Activated T-helper 1 cell treated with anti-CD3 and anti-CD28 coated beads, Interleukin-12 subunit alpha, Interleukin-12 subunit beta, Interleukin-2, Interleukin-4 antibody, amounts not matched to agents 30 ng/mL and 10 ng/mL and 1 ng/mL, durations not matched to agents 14 hours and 24 hours and 36 hours (primary cell): Measurements from ENCODE around the gene CFAP97. TPM values are rescaled to one million over a fixed set of nuclear protein-coding genes. Genes with fewer than 3 reads are reported as not detected.

Experiments
- DNase-seq: peaks from one replicate; pipeline ENCODE4 v3.0.0; 2021; ENCODE audit warnings: low spot score
- H3K27ac Mint-ChIP-seq: one replicate; pipeline ENCODE4 v1.8.0; 2021; ENCODE audit warnings: mild to moderate bottlenecking, mixed read lengths
- H3K27me3 Mint-ChIP-seq: one replicate; pipeline ENCODE4 v1.8.0; 2022; ENCODE audit warnings: mild to moderate bottlenecking, moderate library complexity, mixed read lengths; ENCODE audit not compliant: insufficient read depth
- H3K36me3 Mint-ChIP-seq: one replicate; pipeline ENCODE4 v1.8.0; 2021; ENCODE audit warnings: low read depth, mixed read lengths
- H3K4me1 Mint-ChIP-seq: one replicate; pipeline ENCODE4 v1.8.0; 2021; ENCODE audit warnings: low read depth, mixed read lengths
- H3K4me3 Mint-ChIP-seq: one replicate; pipeline ENCODE4 v1.8.0; 2021; ENCODE audit warnings: mild to moderate bottlenecking, moderate library complexity, mixed read lengths
- H3K9me3 Mint-ChIP-seq: one replicate; pipeline ENCODE4 v1.8.0; 2021; ENCODE audit warnings: mixed read lengths
- intact Hi-C: fragments of 100-400 bp; cut with micrococcal nuclease; formaldehyde crosslinking; loops from one replicate; pipeline ENCODE4 v1.15.1; 2024
- total RNA-seq: library from RNA; stranded (reverse); gene quantifications from 2 replicates; pipeline ENCODE4 v1.2.3, GENCODE V29; 2022

CFAP97 gene
- total RNA-seq, 1 donor from 2014 or later: 54.6 TPM

- Mint-ChIP-seq H3K27me3 (no peaks in the 10 kb centered on the region), H3K4me3 (no peak overlapping the region), H3K9me3 (no peaks in the 10 kb centered on the region), H3K27ac (no peak overlapping the region), H3K36me3 (peaks cover 15% of the 10 kb centered on the region), H3K4me1 (peaks cover 24% of the 10 kb centered on the region)
- peak; percentile 53 for DNase-seq
- intact Hi-C loops: loop anchor here (1.0 to 2.0 kb wide), 4 partner anchors 41 to 178 kb away; partner anchors contain the start of gene SLC25A4
Measured at GRCh38 chr4:185183622-185184281, 20.0 kb downstream of the CFAP97 start.

GRCh38 chr4:185182239-185182638, 21.6 kb downstream of the CFAP97 start:
- no peaks in the 10 kb centered on the region for H3K27me3 Mint-ChIP-seq
- no peak overlapping the region for H3K27ac Mint-ChIP-seq
- H3K4me1 Mint-ChIP-seq: peaks cover 21% of the 10 kb centered on the region
- intact Hi-C loops: loop anchor here (2.0 kb wide), 1 partner anchor 39 kb away; the partner anchor contains the start of gene SLC25A4
- H3K4me3 Mint-ChIP-seq: no peak overlapping the region
- H3K9me3 Mint-ChIP-seq: no peaks in the 10 kb centered on the region
- DNase-seq: no peak
- H3K36me3 Mint-ChIP-seq: peaks cover 12% of the 10 kb centered on the region

- Mint-ChIP-seq H3K36me3 (peaks cover 17% of the 10 kb centered on the region), H3K27me3 (no peaks in the 10 kb centered on the region), H3K4me1 (peaks cover 21% of the 10 kb centered on the region), H3K9me3 (no peaks in the 10 kb centered on the region), H3K4me3 (no peak overlapping the region), H3K27ac (no peak overlapping the region)
- intact Hi-C loops: no loop called here
- no peak for DNase-seq
Measured at GRCh38 chr4:185179488-185179887, 24.3 kb downstream of the CFAP97 start.

GRCh38 chr4:185171373-185172071, 32.3 kb downstream of the CFAP97 start:
- no peaks in the 10 kb centered on the region for H3K4me1 Mint-ChIP-seq
- H3K36me3 Mint-ChIP-seq: peaks cover 47% of the 10 kb centered on the region

GRCh38 chr4:185167234-185167633, 36.6 kb downstream of the CFAP97 start:
- H3K36me3 Mint-ChIP-seq: peaks cover 51% of the 10 kb centered on the region
- H3K27me3 Mint-ChIP-seq: peaks cover 27% of the 10 kb centered on the region
- intact Hi-C loops: loop anchor here (10.0 kb wide), 1 partner anchor 342 kb away; the partner anchor contains the start of gene ACSL1
- H3K27ac Mint-ChIP-seq: no peak overlapping the region
- no peak overlapping the region for H3K4me3 Mint-ChIP-seq
- no peak for DNase-seq
- H3K4me1 Mint-ChIP-seq: peaks cover 20% of the 10 kb centered on the region
- H3K9me3 Mint-ChIP-seq: no peaks in the 10 kb centered on the region

More at GRCh38 chr4:185171373-185172071, 32.3 kb downstream of the CFAP97 start:
- no peaks in the 10 kb centered on the region for H3K9me3 Mint-ChIP-seq
- H3K4me3 Mint-ChIP-seq: no peak overlapping the region
- DNase-seq: no peak
- intact Hi-C loops: no loop called here
- peaks cover 7% of the 10 kb centered on the region for H3K27me3 Mint-ChIP-seq
- H3K27ac Mint-ChIP-seq: no peak overlapping the region

- H3K4me1 Mint-ChIP-seq: peaks cover 20% of the 10 kb centered on the region
- H3K36me3 Mint-ChIP-seq: peaks cover 55% of the 10 kb centered on the region
- H3K27me3 Mint-ChIP-seq: peaks cover 32% of the 10 kb centered on the region
- intact Hi-C loops: loop anchor here (1.0 to 10.0 kb wide), 7 partner anchors 15 to 432 kb away; partner anchors contain the start of genes ACSL1, ANKRD37 and SLC25A4
- DNase-seq: no peak
- H3K4me3 Mint-ChIP-seq: no peak overlapping the region
- H3K9me3 Mint-ChIP-seq: no peaks in the 10 kb centered on the region
- peak overlapping the region; percentile 80 for H3K27ac Mint-ChIP-seq
Measured at GRCh38 chr4:185165605-185166063, 38.2 kb downstream of the CFAP97 start.

GRCh38 chr4:185151296-185151695, 52.5 kb downstream of the CFAP97 start:
- no peak overlapping the region for H3K4me3 Mint-ChIP-seq
- H3K36me3 Mint-ChIP-seq: peaks cover 18% of the 10 kb centered on the region
- H3K27ac Mint-ChIP-seq: no peak overlapping the region
- H3K27me3 Mint-ChIP-seq: peaks cover 2% of the 10 kb centered on the region
- no peak for DNase-seq
- intact Hi-C loops: no loop called here
- no peaks in the 10 kb centered on the region for H3K4me1 Mint-ChIP-seq
- H3K9me3 Mint-ChIP-seq: no peaks in the 10 kb centered on the region

- DNase-seq: no peak
- Mint-ChIP-seq H3K4me1 (no peaks in the 10 kb centered on the region), H3K27me3 (peaks cover 19% of the 10 kb centered on the region), H3K4me3 (no peak overlapping the region), H3K36me3 (peaks cover 15% of the 10 kb centered on the region), H3K27ac (no peak overlapping the region), H3K9me3 (no peaks in the 10 kb centered on the region)
- intact Hi-C loops: no loop called here
Measured at GRCh38 chr4:185149392-185149791, 54.4 kb downstream of the CFAP97 start.

- Mint-ChIP-seq H3K36me3 (peaks cover 7% of the 10 kb centered on the region), H3K27ac (no peak overlapping the region), H3K4me1 (peaks cover 12% of the 10 kb centered on the region), H3K4me3 (no peak overlapping the region), H3K9me3 (no peaks in the 10 kb centered on the region), H3K27me3 (peaks cover 48% of the 10 kb centered on the region)
- DNase-seq: no peak
- intact Hi-C loops: no loop called here
Measured at GRCh38 chr4:185145572-185145971, 58.2 kb downstream of the CFAP97 start.

- peaks cover 4% of the 10 kb centered on the region for H3K36me3 Mint-ChIP-seq
- peak overlapping the region; percentile 15 for H3K4me3 Mint-ChIP-seq
- intact Hi-C loops: loop anchor here (5.0 kb wide), 2 partner anchors 412 to 497 kb away; partner anchors contain the start of genes CASP3, CENPU and PRIMPOL
- H3K4me1 Mint-ChIP-seq: peaks cover 12% of the 10 kb centered on the region
- no peaks in the 10 kb centered on the region for H3K9me3 Mint-ChIP-seq
- DNase-seq: no peak
- H3K27me3 Mint-ChIP-seq: peaks cover 56% of the 10 kb centered on the region
- H3K27ac Mint-ChIP-seq: no peak overlapping the region
Measured at GRCh38 chr4:185144601-185145240, 59.1 kb downstream of the CFAP97 start.

- Mint-ChIP-seq H3K27me3 (peaks cover 66% of the 10 kb centered on the region), H3K4me3 (peak overlapping the region; percentile 81), H3K9me3 (no peaks in the 10 kb centered on the region), H3K4me1 (peaks cover 12% of the 10 kb centered on the region), H3K36me3 (peaks cover 1% of the 10 kb centered on the region), H3K27ac (no peak overlapping the region)
- DNase-seq: no peak
- intact Hi-C loops: loop anchor here (1.0 to 5.0 kb wide), 7 partner anchors 22 to 496 kb away; partner anchors contain the start of genes ANKRD37, CASP3, CCDC110 and CENPU
Measured at GRCh38 chr4:185143601-185143969, 60.2 kb downstream of the CFAP97 start.

- Mint-ChIP-seq H3K4me3 (peak within 1 kb of the TSS; percentile 82), H3K27me3 (peaks cover 71% of the 10 kb centered on the region), H3K27ac (no peak within 1 kb of the TSS), H3K4me1 (peaks cover 12% of the 10 kb centered on the region), H3K36me3 (peaks cover 1% of the 10 kb centered on the region), H3K9me3 (no peaks in the 10 kb centered on the region)
- peak; percentile 56 for DNase-seq
- intact Hi-C loops: loop anchor here (1.0 to 5.0 kb wide), 7 partner anchors 22 to 496 kb away; partner anchors contain the start of genes ANKRD37, CASP3, CCDC110 and CENPU
Measured at GRCh38 chr4:185142912-185143600, 60.7 kb downstream of the CFAP97 start, which contains the start of gene SLC25A4. Gene SLC25A4, plus strand, starts transcription at chr4:185143266. Its CDS starts 107 bp downstream, at chr4:185143373.
